Measurements from ENCODE around the gene GINM1. TPM values are rescaled to one million over a fixed set of nuclear protein-coding genes. Genes with fewer than 3 reads are reported as not detected.

The GINM1 gene
- total RNA-seq, 1 donor from 2014 or later, result 18.5 TPM

- H3K4me3 Mint-ChIP-seq, result no peak overlapping the region
- peaks cover 8% of the 10 kb centered on the region for H3K36me3 Mint-ChIP-seq (ENCODE audit: low read depth)
Measured at GRCh38 chr6:149593408-149593807, 27.2 kb downstream of the GINM1 start.

GRCh38 chr6:149600508-149600907, 34.3 kb downstream of the GINM1 start:
- peaks cover 10% of the 10 kb centered on the region for H3K36me3 Mint-ChIP-seq (ENCODE audit: low read depth)
- H3K9me3 Mint-ChIP-seq, result no peaks in the 10 kb centered on the region
- H3K4me3 Mint-ChIP-seq, result no peak overlapping the region
- no peak for TF ChIP-seq CTCF (conservative IDR thresholded peaks at IDR 0.05)
- H3K27ac Mint-ChIP-seq (ENCODE audit: unreplicated experiment), result no peak overlapping the region
- no peaks in the 10 kb centered on the region for H3K4me1 Mint-ChIP-seq
- H3K27me3 Mint-ChIP-seq (ENCODE audit: low read depth), result no peaks in the 10 kb centered on the region
- DNase-seq (ENCODE audit: low read depth, low spot score), result no peak

More at GRCh38 chr6:149593408-149593807, 27.2 kb downstream of the GINM1 start:
- H3K27me3 Mint-ChIP-seq (ENCODE audit: low read depth), result no peaks in the 10 kb centered on the region
- no peaks in the 10 kb centered on the region for H3K4me1 Mint-ChIP-seq
- H3K9me3 Mint-ChIP-seq, result no peaks in the 10 kb centered on the region
- no peak overlapping the region for H3K27ac Mint-ChIP-seq (ENCODE audit: unreplicated experiment)
- DNase-seq (ENCODE audit: low read depth, low spot score), result no peak
- TF ChIP-seq CTCF (conservative IDR thresholded peaks at IDR 0.05), result no peak

GRCh38 chr6:149608381-149608982, 42.3 kb downstream of the GINM1 start:
- Mint-ChIP-seq H3K9me3 (peaks cover 4% of the 10 kb centered on the region), H3K27me3 (ENCODE audit: low read depth) (no peaks in the 10 kb centered on the region), H3K4me3 (no peak overlapping the region), H3K4me1 (no peaks in the 10 kb centered on the region), H3K27ac (ENCODE audit: unreplicated experiment) (no peak overlapping the region), H3K36me3 (ENCODE audit: low read depth) (peaks cover 11% of the 10 kb centered on the region)
- TF ChIP-seq CTCF (conservative IDR thresholded peaks at IDR 0.05), result no peak
- DNase-seq (ENCODE audit: low read depth, low spot score), result no peak

- Mint-ChIP-seq H3K27ac (ENCODE audit: unreplicated experiment) (no peak overlapping the region), H3K4me1 (peaks cover 6% of the 10 kb centered on the region), H3K9me3 (peaks cover 4% of the 10 kb centered on the region), H3K27me3 (ENCODE audit: low read depth) (no peaks in the 10 kb centered on the region), H3K4me3 (no peak overlapping the region), H3K36me3 (ENCODE audit: low read depth) (peaks cover 19% of the 10 kb centered on the region)
- DNase-seq (ENCODE audit: low read depth, low spot score), result no peak
- TF ChIP-seq CTCF (conservative IDR thresholded peaks at IDR 0.05), result no peak
Measured at GRCh38 chr6:149614337-149614736, 48.2 kb downstream of the GINM1 start.

- no peak overlapping the region for H3K4me3 Mint-ChIP-seq
- H3K27ac Mint-ChIP-seq (ENCODE audit: unreplicated experiment), result no peak overlapping the region
- peaks cover 6% of the 10 kb centered on the region for H3K4me1 Mint-ChIP-seq
- peaks cover 4% of the 10 kb centered on the region for H3K9me3 Mint-ChIP-seq
- H3K36me3 Mint-ChIP-seq (ENCODE audit: low read depth), result peaks cover 24% of the 10 kb centered on the region
- no peak for DNase-seq (ENCODE audit: low read depth, low spot score)
- TF ChIP-seq CTCF (conservative IDR thresholded peaks at IDR 0.05), result no peak
- no peaks in the 10 kb centered on the region for H3K27me3 Mint-ChIP-seq (ENCODE audit: low read depth)
Measured at GRCh38 chr6:149615805-149616204, 49.6 kb downstream of the GINM1 start.
